Activated naive CD8-positive, alpha-beta T cell treated with anti-CD3 and anti-CD28 coated beads, Interleukin-2, amount 50 U/mL, for 16 hours (primary cell): ENCODE measurements around the gene CLEC5A.
"Not testable (repeated sequence)": the region's sequence is repeated elsewhere in the genome, so short reads cannot be mapped to it uniquely, and the experiment has no call there.

Source experiments
- DNase-seq: peaks from one replicate; pipeline ENCODE4 v3.0.0-alpha.2; 2020; ENCODE audit warnings: low read depth, low spot score

CLEC5A gene

GRCh38 chr7:141949021-141949420 lies 2.2 kb upstream of the CLEC5A start:
- DNase-seq: no peak

- no peak for DNase-seq
Measured at GRCh38 chr7:141945356-141945755, 1.4 kb downstream of the CLEC5A start.

GRCh38 chr7:141944811-141945210 lies 2.0 kb downstream of the CLEC5A start:
- no peak for DNase-seq

- DNase-seq: no peak
Measured at GRCh38 chr7:141943846-141944245, 2.9 kb downstream of the CLEC5A start.

GRCh38 chr7:141941075-141941474 lies 5.7 kb downstream of the CLEC5A start:
- no peak for DNase-seq

- no peak for DNase-seq
Measured at GRCh38 chr7:141930211-141930610, 16.6 kb downstream of the CLEC5A start.

GRCh38 chr7:141928845-141929195 lies 18.0 kb downstream of the CLEC5A start:
- no peak for DNase-seq

- no peak for DNase-seq
Measured at GRCh38 chr7:141928146-141928844, 18.5 kb downstream of the CLEC5A start.

GRCh38 chr7:141920281-141920680 lies 26.5 kb downstream of the CLEC5A start:
- no peak for DNase-seq

GRCh38 chr7:141916099-141916498 lies 30.7 kb downstream of the CLEC5A start, which contains the start of gene OR9A4:
Gene OR9A4, plus strand, starts transcription at chr7:141916399. Its CDS starts 2,477 bp downstream, at chr7:141918876.
- no peak for DNase-seq

- no peak for DNase-seq
Measured at GRCh38 chr7:141915565-141915964, 31.2 kb downstream of the CLEC5A start.

- DNase-seq: no peak
Measured at GRCh38 chr7:141911391-141911790, 35.4 kb downstream of the CLEC5A start.

- no peak for DNase-seq
Measured at GRCh38 chr7:141906285-141906684, 40.5 kb downstream of the CLEC5A start.

- DNase-seq: not testable (repeated sequence)
Measured at GRCh38 chr7:141899366-141899765, 47.4 kb downstream of the CLEC5A start.

- DNase-seq: no peak
Measured at GRCh38 chr7:141891336-141891735, 55.4 kb downstream of the CLEC5A start.

- DNase-seq: no peak
Measured at GRCh38 chr7:141889321-141889720, 57.5 kb downstream of the CLEC5A start.

- no peak for DNase-seq
Measured at GRCh38 chr7:141884539-141885225, 62.1 kb downstream of the CLEC5A start.

GRCh38 chr7:141880960-141881359 lies 65.8 kb downstream of the CLEC5A start:
- DNase-seq: no peak

GRCh38 chr7:141877365-141877764 lies 69.4 kb downstream of the CLEC5A start:
- no peak for DNase-seq
